DOHH2 (cell line): ENCODE results near the gene PKIB.

Experiments used
- H3F3A ChIP-seq: fragments of 200-600 bp; sonication (generic), shearing (Covaris generic); 2 replicates; pipeline ENCODE4 v1.6.0; 2016; ENCODE audit warnings: antibody characterized with exemption, mild to moderate bottlenecking; ENCODE audit not compliant: control insufficient read depth, insufficient read depth
- H3K27ac ChIP-seq: fragments of 200-600 bp; sonication (generic); 2 replicates; pipeline ENCODE4 v1.5.1; 2014; ENCODE audit warnings: low read depth, mild to moderate bottlenecking, low read length, moderate library complexity
- H3K27me3 ChIP-seq: fragments of 200-600 bp; sonication (generic); 2 replicates; pipeline ENCODE4 v1.6.1; 2014; ENCODE audit warnings: mild to moderate bottlenecking, low read length, mixed read lengths; ENCODE audit not compliant: control insufficient read depth
- H3K36me3 ChIP-seq: fragments of 200-600 bp; sonication (generic); 2 replicates; pipeline ENCODE4 v1.6.1; 2014; ENCODE audit warnings: mild to moderate bottlenecking, low read length, moderate library complexity, mixed read lengths; ENCODE audit not compliant: control insufficient read depth
- H3K4me1 ChIP-seq: fragments of 200-600 bp; sonication (generic); 2 replicates; pipeline ENCODE4 v1.6.1; 2014; ENCODE audit warnings: mild to moderate bottlenecking, low read length, mixed read lengths; ENCODE audit not compliant: control insufficient read depth
- H3K4me2 ChIP-seq: fragments of 200-600 bp; sonication (generic); 2 replicates; pipeline ENCODE4 v1.6.0; 2014; ENCODE audit warnings: mild to moderate bottlenecking, low read length, moderate library complexity
- H3K4me3 ChIP-seq: fragments of 200-600 bp; sonication (generic); 2 replicates; pipeline ENCODE4 v1.5.1; 2014; ENCODE audit warnings: mild to moderate bottlenecking, low read length, mixed read lengths
- H3K79me2 ChIP-seq: fragments of 200-600 bp; sonication (generic); 2 replicates; pipeline ENCODE4 v1.6.1; 2014; ENCODE audit warnings: mild to moderate bottlenecking, low read length, mixed read lengths; ENCODE audit not compliant: control insufficient read depth
- H3K9me2 ChIP-seq: fragments of 200-600 bp; sonication (generic); replicated peaks from 2 replicates; pipeline ENCODE4 v1.6.1; 2014; ENCODE audit warnings: mild to moderate bottlenecking, low read length, mixed read lengths; ENCODE audit not compliant: control insufficient read depth
- H3K9me3 ChIP-seq: fragments of 200-600 bp; sonication (generic); 2 replicates; pipeline ENCODE4 v1.6.1; 2014; ENCODE audit warnings: antibody characterized with exemption, low read length, mixed read lengths; ENCODE audit not compliant: control insufficient read depth, insufficient read depth
- H4K20me1 ChIP-seq: fragments of 200-600 bp; sonication (generic); 2 replicates; pipeline ENCODE4 v1.6.0; 2014; ENCODE audit warnings: low read depth, mild to moderate bottlenecking, antibody characterized with exemption, low read length, moderate library complexity; ENCODE audit not compliant: control insufficient read depth, insufficient read depth
- EZH2phosphoT487 ChIP-seq: fragments of 200-600 bp; sonication (generic); IDR thresholded peaks from 2 replicates; pipeline ENCODE4 v1.6.1; 2017; ENCODE audit warnings: borderline replicate concordance, mild to moderate bottlenecking, antibody characterized with exemption, low read length, moderate library complexity, mixed read lengths
- TF ChIP-seq, protein P1 (sequence below): fragments of 200-600 bp; sonication (generic); IDR thresholded peaks from one replicate; pipeline ENCODE4 v1.5.1; 2014; ENCODE audit warnings: antibody characterized with exemption, mild to moderate bottlenecking, low read depth, low read length; ENCODE audit not compliant: poor library complexity, severe bottlenecking

PKIB gene

DNA sequence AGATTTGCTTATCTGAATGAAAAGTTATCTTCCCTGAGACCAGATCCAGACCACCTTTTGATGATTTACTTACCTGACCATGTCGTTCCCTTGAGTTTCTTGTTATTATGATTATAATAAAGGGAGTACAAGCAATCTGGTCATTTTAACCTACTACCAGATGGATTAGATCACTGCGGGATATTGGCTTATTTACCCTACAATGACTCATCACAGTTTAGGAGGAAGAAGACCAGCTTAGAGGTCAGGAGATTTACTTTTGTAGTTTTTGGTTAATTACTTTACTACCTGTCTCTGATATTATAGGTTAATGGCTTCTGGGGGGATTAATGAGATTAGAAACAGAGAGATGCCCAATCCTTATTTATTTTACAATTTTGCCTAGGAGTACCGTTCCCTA is 10.7 kb downstream of the PKIB start:
- H3K9me2 ChIP-seq, result no peaks in the 10 kb centered on the region
- H3K4me3 ChIP-seq, result no peak overlapping the region
- no peaks in the 10 kb centered on the region for H3K27me3 ChIP-seq
- H3K79me2 ChIP-seq, result no peaks in the 10 kb centered on the region
- H3F3A ChIP-seq, result no peaks in the 10 kb centered on the region
- H3K9me3 ChIP-seq, result no peaks in the 10 kb centered on the region
- TF ChIP-seq, protein P1, sequence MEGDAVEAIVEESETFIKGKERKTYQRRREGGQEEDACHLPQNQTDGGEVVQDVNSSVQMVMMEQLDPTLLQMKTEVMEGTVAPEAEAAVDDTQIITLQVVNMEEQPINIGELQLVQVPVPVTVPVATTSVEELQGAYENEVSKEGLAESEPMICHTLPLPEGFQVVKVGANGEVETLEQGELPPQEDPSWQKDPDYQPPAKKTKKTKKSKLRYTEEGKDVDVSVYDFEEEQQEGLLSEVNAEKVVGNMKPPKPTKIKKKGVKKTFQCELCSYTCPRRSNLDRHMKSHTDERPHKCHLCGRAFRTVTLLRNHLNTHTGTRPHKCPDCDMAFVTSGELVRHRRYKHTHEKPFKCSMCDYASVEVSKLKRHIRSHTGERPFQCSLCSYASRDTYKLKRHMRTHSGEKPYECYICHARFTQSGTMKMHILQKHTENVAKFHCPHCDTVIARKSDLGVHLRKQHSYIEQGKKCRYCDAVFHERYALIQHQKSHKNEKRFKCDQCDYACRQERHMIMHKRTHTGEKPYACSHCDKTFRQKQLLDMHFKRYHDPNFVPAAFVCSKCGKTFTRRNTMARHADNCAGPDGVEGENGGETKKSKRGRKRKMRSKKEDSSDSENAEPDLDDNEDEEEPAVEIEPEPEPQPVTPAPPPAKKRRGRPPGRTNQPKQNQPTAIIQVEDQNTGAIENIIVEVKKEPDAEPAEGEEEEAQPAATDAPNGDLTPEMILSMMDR, result no peak
- no peak for TF ChIP-seq EZH2phosphoT487
- H3K4me2 ChIP-seq, result no peak overlapping the region
- H3K27ac ChIP-seq, result no peak overlapping the region
- no peaks in the 10 kb centered on the region for H3K4me1 ChIP-seq
- H3K36me3 ChIP-seq, result no peaks in the 10 kb centered on the region
- no peaks in the 10 kb centered on the region for H4K20me1 ChIP-seq

DNA sequence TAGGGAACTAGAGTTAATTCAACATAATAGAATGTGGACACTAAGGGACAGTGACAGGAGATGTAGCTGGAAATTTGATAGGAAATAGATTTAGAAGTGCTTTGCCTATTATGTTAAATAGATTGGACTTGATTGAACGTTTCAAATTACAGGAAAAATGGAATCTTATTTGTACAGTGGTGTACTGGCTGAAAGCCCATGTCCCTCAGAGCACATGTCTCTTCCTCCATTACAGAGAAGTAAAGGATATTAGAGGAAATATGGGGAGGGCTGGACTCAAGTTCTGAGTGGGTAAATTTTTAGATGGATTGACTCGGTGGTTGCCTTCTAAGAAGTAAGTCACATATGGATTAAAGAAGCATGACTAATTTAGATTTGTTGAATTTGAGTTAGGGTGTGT is 11.4 kb downstream of the PKIB start:
- no peaks in the 10 kb centered on the region for H3K27me3 ChIP-seq
- H3K36me3 ChIP-seq, result no peaks in the 10 kb centered on the region
- no peaks in the 10 kb centered on the region for H3K79me2 ChIP-seq
- H4K20me1 ChIP-seq, result no peaks in the 10 kb centered on the region
- TF ChIP-seq EZH2phosphoT487, result no peak
- TF ChIP-seq, protein P1, result no peak
- no peaks in the 10 kb centered on the region for H3K4me1 ChIP-seq
- H3F3A ChIP-seq, result no peaks in the 10 kb centered on the region
- H3K4me2 ChIP-seq, result no peak overlapping the region
- H3K9me2 ChIP-seq, result no peaks in the 10 kb centered on the region
- no peak overlapping the region for H3K27ac ChIP-seq
- H3K4me3 ChIP-seq, result no peak overlapping the region
- H3K9me3 ChIP-seq, result no peaks in the 10 kb centered on the region

DNA sequence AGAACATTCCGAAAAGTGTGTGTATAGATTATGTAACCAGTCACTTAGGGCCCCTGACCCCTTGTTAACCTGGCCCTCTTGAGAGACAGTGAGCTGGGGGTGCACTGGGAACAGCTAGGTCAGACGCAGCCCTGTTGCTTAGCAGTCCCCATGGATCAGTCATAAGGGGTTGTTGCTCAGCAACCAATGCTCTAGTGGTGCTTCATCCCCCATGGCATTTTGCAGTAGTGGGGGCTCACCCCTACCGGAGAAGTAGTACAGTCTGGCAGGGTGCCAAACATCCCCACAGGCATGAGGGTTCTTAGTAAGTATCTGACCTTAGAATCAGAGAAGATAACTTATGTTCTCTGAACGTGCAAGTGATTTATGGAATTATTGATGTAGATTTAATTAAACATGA is 12.3 kb downstream of the PKIB start:
- Histone ChIP-seq H3K4me3 (no peak overlapping the region), H3K27ac (no peak overlapping the region), H3K4me2 (no peak overlapping the region), H3K36me3 (no peaks in the 10 kb centered on the region), H3K9me2 (no peaks in the 10 kb centered on the region), H3K27me3 (no peaks in the 10 kb centered on the region), H3F3A (no peaks in the 10 kb centered on the region), H3K79me2 (no peaks in the 10 kb centered on the region), H3K9me3 (no peaks in the 10 kb centered on the region), H3K4me1 (no peaks in the 10 kb centered on the region), H4K20me1 (no peaks in the 10 kb centered on the region)
- no peak for TF ChIP-seq EZH2phosphoT487
- TF ChIP-seq, protein P1, result no peak

DNA sequence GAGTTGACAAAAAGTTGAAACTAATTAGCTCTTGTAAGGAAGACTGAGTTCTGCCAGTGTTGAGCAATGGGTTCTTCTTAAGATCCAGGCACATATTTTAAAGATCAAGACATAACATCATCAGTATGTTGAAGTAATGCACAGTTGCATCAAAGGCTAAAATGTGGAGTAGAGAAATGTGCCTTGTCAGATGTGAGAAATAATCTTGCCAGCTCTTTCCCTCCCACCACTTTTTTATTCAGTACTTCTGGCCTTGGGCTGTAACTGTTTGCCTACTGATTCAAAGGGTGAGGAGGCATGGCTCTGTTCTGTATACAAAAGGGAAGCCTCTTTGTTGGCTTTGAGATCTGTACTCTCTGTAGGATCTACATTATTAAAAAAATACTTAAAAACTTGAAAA is 13.1 kb downstream of the PKIB start:
- Histone ChIP-seq H3K9me2 (no peaks in the 10 kb centered on the region), H3K4me2 (no peak overlapping the region), H3K4me1 (no peaks in the 10 kb centered on the region), H3K27ac (no peak overlapping the region), H3K36me3 (no peaks in the 10 kb centered on the region), H3K4me3 (no peak overlapping the region), H3K9me3 (no peaks in the 10 kb centered on the region), H4K20me1 (no peaks in the 10 kb centered on the region), H3K27me3 (no peaks in the 10 kb centered on the region), H3K79me2 (no peaks in the 10 kb centered on the region), H3F3A (no peaks in the 10 kb centered on the region)
- TF ChIP-seq, protein P1, result no peak
- TF ChIP-seq EZH2phosphoT487, result no peak
